ENCODE data around the gene USP17L11. TPM values are rescaled to one million over a fixed set of nuclear protein-coding genes. Genes with fewer than 3 reads are reported as not detected.
"Not testable (repeated sequence)": the region's sequence is repeated elsewhere in the genome, so short reads cannot be mapped to it uniquely, and the experiment has no call there.

USP17L11 gene
- total RNA-seq, 2 donors from 2014 or later = not detected

GRCh38 chr4:9257824-9258223 lies 42.6 kb downstream of the USP17L11 start, which contains the start of gene USP17L20:
TSS of gene USP17L20 (plus strand) at chr4:9258124. CDS start at chr4:9258124, 0 bp downstream.
- intact Hi-C loops (cut with DNase I); DNase-seq; H3K27ac ChIP-seq; H3K9me3 ChIP-seq; H3K4me3 ChIP-seq; H3K9ac ChIP-seq (ENCODE audit: low read depth in 2 of 2, low read length in 2 of 2); H3K4me1 ChIP-seq; H3K27me3 ChIP-seq; H3K36me3 ChIP-seq: not testable (repeated sequence)

GRCh38 chr4:9262572-9262971 lies 47.4 kb downstream of the USP17L11 start, which contains the start of gene USP17L21:
TSS of gene USP17L21 (plus strand) at chr4:9262872. CDS start at chr4:9262872, 0 bp downstream.
- H3K36me3 ChIP-seq; H3K4me1 ChIP-seq; intact Hi-C loops (cut with DNase I); H3K27me3 ChIP-seq; H3K9ac ChIP-seq (ENCODE audit: low read depth in 2 of 2, low read length in 2 of 2); DNase-seq; H3K27ac ChIP-seq; H3K4me3 ChIP-seq; H3K9me3 ChIP-seq: not testable (repeated sequence)

Other genes starting within 250 kb of the USP17L11 start
- not detected for gene FAM90A26, start 45.0 kb upstream of the USP17L11 start, total RNA-seq
- gene USP17L10, start 4.7 kb upstream of the USP17L11 start, total RNA-seq = not detected
- gene USP17L12, start 4.7 kb downstream of the USP17L11 start, total RNA-seq = not detected
- gene USP17L13, start 9.5 kb downstream of the USP17L11 start, total RNA-seq = not detected
- gene USP17L15, start 19.0 kb downstream of the USP17L11 start, total RNA-seq = not detected
- gene USP17L17, start 28.5 kb downstream of the USP17L11 start, total RNA-seq = not detected
- gene USP17L18, start 33.2 kb downstream of the USP17L11 start, total RNA-seq = not detected
- gene USP17L19, start 38.0 kb downstream of the USP17L11 start, total RNA-seq = not detected
- gene USP17L20, start 42.7 kb downstream of the USP17L11 start, total RNA-seq = not detected
- gene USP17L21, start 47.5 kb downstream of the USP17L11 start, total RNA-seq = not detected
- not detected for gene USP17L22, start 52.2 kb downstream of the USP17L11 start, total RNA-seq
- gene USP17L24, start 109.8 kb downstream of the USP17L11 start, total RNA-seq = not detected
- not detected for gene USP17L25, start 114.5 kb downstream of the USP17L11 start, total RNA-seq
- gene USP17L26, start 119.3 kb downstream of the USP17L11 start, total RNA-seq = not detected
- not detected for gene USP17L5, start 124.0 kb downstream of the USP17L11 start, total RNA-seq
- not detected for gene USP17L27, start 128.7 kb downstream of the USP17L11 start, total RNA-seq
- gene USP17L28, start 133.5 kb downstream of the USP17L11 start, total RNA-seq = not detected
- not detected for gene USP17L29, start 138.2 kb downstream of the USP17L11 start, total RNA-seq
- gene USP17L30, start 147.7 kb downstream of the USP17L11 start, total RNA-seq = not detected
- gene DEFB131A, start 229.0 kb downstream of the USP17L11 start, total RNA-seq = not detected

Measured in colonic mucosa (tissue), 4 donors.